Ishikawa (cell line): ENCODE data around the gene GNB2.

Experiments used
- CEBPB ChIP-seq: IDR thresholded peaks from 2 replicates; pipeline ENCODE4 v1.6.1; 2012
- CREB1 ChIP-seq: IDR thresholded peaks from 2 replicates; pipeline ENCODE4 v1.6.1; 2012; ENCODE audit warnings: low read depth
- EGR1 ChIP-seq: IDR thresholded peaks from 2 replicates; pipeline ENCODE4 v1.6.1; 2012
- EP300 ChIP-seq: IDR thresholded peaks from 2 replicates; pipeline ENCODE4 v1.6.1; 2012; ENCODE audit warnings: borderline replicate concordance
- FOXM1 ChIP-seq: IDR thresholded peaks from 2 replicates; pipeline ENCODE4 v1.6.1; 2012; ENCODE audit warnings: low read depth, borderline replicate concordance
- NFIC ChIP-seq: IDR thresholded peaks from 2 replicates; pipeline ENCODE4 v1.6.1; 2012
- RAD21 ChIP-seq: IDR thresholded peaks from 2 replicates; pipeline ENCODE4 v1.6.1; 2012; ENCODE audit warnings: low read depth
- REST ChIP-seq: IDR thresholded peaks from 2 replicates; pipeline ENCODE4 v1.6.1; 2012; ENCODE audit warnings: low read depth, mild to moderate bottlenecking
- TAF1 ChIP-seq: IDR thresholded peaks from 2 replicates; pipeline ENCODE4 v1.6.1; 2012; ENCODE audit warnings: low read depth, mild to moderate bottlenecking
- TCF12 ChIP-seq: IDR thresholded peaks from 2 replicates; pipeline ENCODE4 v1.6.1; 2012; ENCODE audit warnings: low read depth
- TEAD4 ChIP-seq: IDR thresholded peaks from 2 replicates; pipeline ENCODE4 v1.6.1; 2012
- YY1 ChIP-seq: IDR thresholded peaks from 2 replicates; pipeline ENCODE4 v1.6.1; 2012; ENCODE audit warnings: low read depth
- ZBTB7A ChIP-seq: IDR thresholded peaks from 2 replicates; pipeline ENCODE4 v1.6.1; 2012; ENCODE audit warnings: low read depth
- TF ChIP-seq, protein P1 (sequence below): IDR thresholded peaks from 2 replicates; pipeline ENCODE4 v1.6.1; 2012
- TF ChIP-seq, protein P2 (sequence below): IDR thresholded peaks from 2 replicates; pipeline ENCODE4 v1.6.1; 2012

The GNB2 gene

DNA sequence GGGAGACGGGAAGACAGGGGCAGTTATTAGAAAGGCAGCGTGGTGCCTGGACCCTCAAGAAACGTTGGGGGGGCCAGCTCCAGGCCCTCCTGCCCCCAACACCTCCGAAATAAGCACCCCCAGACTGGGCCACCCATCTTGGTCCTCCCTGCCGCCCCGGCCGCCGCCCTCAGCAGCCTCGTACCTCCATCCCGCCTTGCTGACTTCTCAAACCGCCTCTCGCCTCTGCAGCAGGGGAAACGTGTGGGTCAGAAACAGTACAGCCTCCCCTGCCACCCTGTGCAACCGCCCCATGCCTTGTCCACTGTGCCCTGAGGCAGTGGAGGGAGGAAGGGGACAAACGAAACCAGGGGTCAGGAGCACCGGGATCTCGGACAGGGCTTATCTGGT, 13.3 kb downstream of the GNB2 start:
- TF ChIP-seq, protein P1, sequence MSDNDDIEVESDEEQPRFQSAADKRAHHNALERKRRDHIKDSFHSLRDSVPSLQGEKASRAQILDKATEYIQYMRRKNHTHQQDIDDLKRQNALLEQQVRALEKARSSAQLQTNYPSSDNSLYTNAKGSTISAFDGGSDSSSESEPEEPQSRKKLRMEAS, result no peak
- TF ChIP-seq EGR1, result no peak
- TF ChIP-seq TCF12, result no peak
- TF ChIP-seq TEAD4, result no peak

- TF ChIP-seq TAF1 (no peak), CEBPB (no peak), CREB1 (no peak), TCF12 (no peak), TEAD4 (no peak), NFIC (no peak), FOXM1 (no peak), EP300 (no peak)
- TF ChIP-seq, protein P1, result no peak
- TF ChIP-seq, protein P2, sequence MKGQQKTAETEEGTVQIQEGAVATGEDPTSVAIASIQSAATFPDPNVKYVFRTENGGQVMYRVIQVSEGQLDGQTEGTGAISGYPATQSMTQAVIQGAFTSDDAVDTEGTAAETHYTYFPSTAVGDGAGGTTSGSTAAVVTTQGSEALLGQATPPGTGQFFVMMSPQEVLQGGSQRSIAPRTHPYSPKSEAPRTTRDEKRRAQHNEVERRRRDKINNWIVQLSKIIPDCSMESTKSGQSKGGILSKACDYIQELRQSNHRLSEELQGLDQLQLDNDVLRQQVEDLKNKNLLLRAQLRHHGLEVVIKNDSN, result no peak
Measured at GRCh38 chr7:100687261-100687660, 13.7 kb downstream of the GNB2 start.

GRCh38 chr7:100687751-100688300, 14.3 kb downstream of the GNB2 start:
- TF ChIP-seq FOXM1 (no peak), TEAD4 (no peak), YY1 (no peak), CREB1 (no peak), ZBTB7A (no peak), CEBPB (no peak), REST (no peak), TAF1 (no peak), NFIC (no peak), EP300 (no peak), EGR1 (no peak), RAD21 (no peak), TCF12 (no peak)
- TF ChIP-seq, protein P1, result no peak
- TF ChIP-seq, protein P2, result no peak

DNA sequence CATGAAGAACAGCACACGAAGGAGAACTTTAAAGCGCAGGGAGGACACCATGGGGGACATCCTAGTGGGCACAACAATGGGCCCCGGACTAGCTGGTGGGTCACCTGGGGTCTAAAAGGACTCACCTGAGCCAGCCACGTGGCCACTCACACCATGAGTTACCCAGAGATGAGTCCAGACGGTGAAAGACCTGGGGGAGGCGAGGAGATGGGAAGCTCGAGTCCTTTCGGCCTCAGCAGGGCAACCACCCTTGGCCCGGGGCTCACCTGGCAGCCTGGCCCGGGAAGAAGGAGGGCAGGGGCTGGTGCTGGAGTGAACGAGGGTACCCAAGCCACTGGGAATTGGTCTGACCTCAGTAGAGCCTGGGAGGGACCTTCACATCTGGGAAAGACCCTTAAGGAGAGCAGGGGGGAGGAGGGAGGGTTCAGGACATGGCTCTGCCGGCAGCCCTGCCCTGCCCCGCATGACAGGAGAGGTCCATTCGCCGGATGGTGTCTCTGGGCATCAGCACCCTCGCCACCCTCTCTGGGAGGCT, 14.9 kb downstream of the GNB2 start:
- TF ChIP-seq ZBTB7A (no peak), CREB1 (no peak)

GRCh38 chr7:100689230-100690135, 15.9 kb downstream of the GNB2 start:
- TF ChIP-seq TAF1, result no peak
- TF ChIP-seq NFIC, result no peak
- TF ChIP-seq RAD21, result no peak
- TF ChIP-seq, protein P1, result no peak
- no peak for TF ChIP-seq TEAD4
- TF ChIP-seq EP300, result no peak
- no peak for TF ChIP-seq REST
- TF ChIP-seq YY1, result no peak
- TF ChIP-seq TCF12, result no peak
- TF ChIP-seq, protein P2, result no peak
- no peak for TF ChIP-seq ZBTB7A
- no peak for TF ChIP-seq CREB1
- no peak for TF ChIP-seq CEBPB
- TF ChIP-seq EGR1, result no peak
- no peak for TF ChIP-seq FOXM1
